Stimulated activated CD4-positive, alpha-beta T cell treated with anti-CD3 and anti-CD28 coated beads, Interleukin-4, amount 100 ng/mL, for 24 hours (primary cell): ENCODE measurements around the gene SORL1.
"Not testable (repeated sequence)": the region's sequence is repeated elsewhere in the genome, so short reads cannot be mapped to it uniquely, and the experiment has no call there.

Experiments used
- DNase-seq: peaks from one replicate; pipeline ENCODE4 v3.0.0-alpha.2; 2020

The SORL1 gene

GRCh38 chr11:121569332-121570299 is 117.5 kb downstream of the SORL1 start:
- DNase-seq, result not testable (repeated sequence)

- DNase-seq, result no peak
Measured at GRCh38 chr11:121570453-121570852, 118.3 kb downstream of the SORL1 start.

- no peak for DNase-seq
Measured at GRCh38 chr11:121571506-121571905, 119.4 kb downstream of the SORL1 start.

GRCh38 chr11:121572571-121573059 is 120.5 kb downstream of the SORL1 start:
- DNase-seq, result no peak

- no peak for DNase-seq
Measured at GRCh38 chr11:121574801-121575200, 122.7 kb downstream of the SORL1 start.

GRCh38 chr11:121575250-121575962 is 123.3 kb downstream of the SORL1 start:
- no peak for DNase-seq

GRCh38 chr11:121575963-121576290 is 123.8 kb downstream of the SORL1 start:
- DNase-seq, result no peak

- DNase-seq, result no peak
Measured at GRCh38 chr11:121576531-121576930, 124.4 kb downstream of the SORL1 start.

GRCh38 chr11:121577106-121577848 is 125.2 kb downstream of the SORL1 start:
- no peak for DNase-seq

- DNase-seq, result no peak
Measured at GRCh38 chr11:121578251-121578976, 126.3 kb downstream of the SORL1 start.

GRCh38 chr11:121580154-121580553 is 128.0 kb downstream of the SORL1 start:
- no peak for DNase-seq

GRCh38 chr11:121581607-121582006 is 129.5 kb downstream of the SORL1 start:
- DNase-seq, result no peak

GRCh38 chr11:121582296-121582695 is 130.2 kb downstream of the SORL1 start:
- DNase-seq, result no peak

- no peak for DNase-seq
Measured at GRCh38 chr11:121583825-121584224, 131.7 kb downstream of the SORL1 start.

GRCh38 chr11:121586750-121587149 is 134.6 kb downstream of the SORL1 start:
- no peak for DNase-seq

GRCh38 chr11:121587182-121587581 is 135.1 kb downstream of the SORL1 start:
- DNase-seq, result no peak

- DNase-seq, result no peak
Measured at GRCh38 chr11:121588747-121589146, 136.6 kb downstream of the SORL1 start.

GRCh38 chr11:121589946-121590537 is 137.9 kb downstream of the SORL1 start:
- DNase-seq, result peak; percentile 23

GRCh38 chr11:121590772-121591404 is 138.8 kb downstream of the SORL1 start:
- no peak for DNase-seq

GRCh38 chr11:121591405-121592033 is 139.4 kb downstream of the SORL1 start:
- DNase-seq, result peak; percentile 83

- no peak for DNase-seq
Measured at GRCh38 chr11:121592708-121593107, 140.6 kb downstream of the SORL1 start.
